ENCODE data around the gene RARS2.

Gene RARS2

GRCh38 chr6:87543696-87544473 is 45.9 kb downstream of the RARS2 start:
- TF ChIP-seq, protein P1, sequence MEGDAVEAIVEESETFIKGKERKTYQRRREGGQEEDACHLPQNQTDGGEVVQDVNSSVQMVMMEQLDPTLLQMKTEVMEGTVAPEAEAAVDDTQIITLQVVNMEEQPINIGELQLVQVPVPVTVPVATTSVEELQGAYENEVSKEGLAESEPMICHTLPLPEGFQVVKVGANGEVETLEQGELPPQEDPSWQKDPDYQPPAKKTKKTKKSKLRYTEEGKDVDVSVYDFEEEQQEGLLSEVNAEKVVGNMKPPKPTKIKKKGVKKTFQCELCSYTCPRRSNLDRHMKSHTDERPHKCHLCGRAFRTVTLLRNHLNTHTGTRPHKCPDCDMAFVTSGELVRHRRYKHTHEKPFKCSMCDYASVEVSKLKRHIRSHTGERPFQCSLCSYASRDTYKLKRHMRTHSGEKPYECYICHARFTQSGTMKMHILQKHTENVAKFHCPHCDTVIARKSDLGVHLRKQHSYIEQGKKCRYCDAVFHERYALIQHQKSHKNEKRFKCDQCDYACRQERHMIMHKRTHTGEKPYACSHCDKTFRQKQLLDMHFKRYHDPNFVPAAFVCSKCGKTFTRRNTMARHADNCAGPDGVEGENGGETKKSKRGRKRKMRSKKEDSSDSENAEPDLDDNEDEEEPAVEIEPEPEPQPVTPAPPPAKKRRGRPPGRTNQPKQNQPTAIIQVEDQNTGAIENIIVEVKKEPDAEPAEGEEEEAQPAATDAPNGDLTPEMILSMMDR (conservative IDR thresholded peaks at IDR 0.05; ENCODE audit: low read depth), result no peak
- no peak for DNase-seq (ENCODE audit: low spot score)
- ChIA-PET CTCF (interaction anchor here (0.6 to 1.3 kb wide), 3 partner anchors 9 to 451 kb away, joined by 3 to 6 read pairs (median 4); no protein-coding TSS in a partner anchor), POLR2A (ENCODE audit: low non-redundant PET) (no interaction called here)
- no peak overlapping the region for H3K27ac ChIP-seq

DNA sequence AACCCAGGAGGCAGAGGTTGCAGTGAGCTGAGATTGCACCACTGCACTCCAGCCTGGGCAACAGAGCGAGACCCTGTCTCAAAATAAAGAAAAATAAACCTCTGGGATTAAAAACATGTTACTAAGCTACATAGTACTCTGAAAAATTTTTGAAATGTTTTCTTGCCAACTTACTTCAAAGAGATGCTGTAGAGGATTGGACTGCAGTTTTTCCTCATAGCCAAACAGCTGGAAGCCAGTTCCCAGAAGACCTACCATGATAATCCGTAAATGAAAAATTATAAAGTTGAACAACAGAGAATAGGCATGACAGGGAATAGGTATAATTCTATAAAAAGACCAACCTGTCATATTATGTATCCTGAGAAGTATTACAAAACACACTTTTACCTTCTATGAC is 48.0 kb downstream of the RARS2 start:
- H3K27ac ChIP-seq, result no peak overlapping the region
- ChIA-PET CTCF (no interaction called here), POLR2A (ENCODE audit: low non-redundant PET) (no interaction called here)
- no peak for DNase-seq (ENCODE audit: low spot score)
- TF ChIP-seq, protein P1 (conservative IDR thresholded peaks at IDR 0.05; ENCODE audit: low read depth), result no peak

GRCh38 chr6:87541041-87541440 is 48.7 kb downstream of the RARS2 start:
- TF ChIP-seq, protein P1 (conservative IDR thresholded peaks at IDR 0.05; ENCODE audit: low read depth), result no peak
- CTCF ChIA-PET, result no interaction called here
- no peak overlapping the region for H3K27ac ChIP-seq
- POLR2A ChIA-PET (ENCODE audit: low non-redundant PET), result no interaction called here
- no peak for DNase-seq (ENCODE audit: low spot score)

DNA sequence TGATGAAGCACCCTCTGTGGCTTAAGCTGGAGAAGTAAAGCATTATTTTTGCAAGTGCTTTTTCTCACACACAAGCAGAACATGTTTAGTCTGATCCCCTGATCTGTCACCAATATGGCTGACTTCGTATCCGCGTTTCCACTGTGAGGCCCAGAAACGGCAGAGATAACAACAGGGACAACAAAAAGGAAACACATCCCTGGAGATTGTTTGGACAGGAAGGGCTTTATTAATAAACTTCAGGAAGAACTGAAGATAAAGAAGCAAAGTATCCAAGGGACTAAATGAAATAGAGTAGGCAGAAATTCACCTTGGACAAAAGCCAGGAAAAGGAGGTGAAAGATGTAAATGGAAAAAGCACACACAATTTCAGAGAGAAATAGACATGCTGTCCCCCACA is 49.2 kb downstream of the RARS2 start:
- TF ChIP-seq, protein P1 (conservative IDR thresholded peaks at IDR 0.05; ENCODE audit: low read depth), result no peak
- H3K27ac ChIP-seq, result no peak overlapping the region
- CTCF ChIA-PET, result no interaction called here
- no peak for DNase-seq (ENCODE audit: low spot score)
- POLR2A ChIA-PET (ENCODE audit: low non-redundant PET), result no interaction called here

DNA sequence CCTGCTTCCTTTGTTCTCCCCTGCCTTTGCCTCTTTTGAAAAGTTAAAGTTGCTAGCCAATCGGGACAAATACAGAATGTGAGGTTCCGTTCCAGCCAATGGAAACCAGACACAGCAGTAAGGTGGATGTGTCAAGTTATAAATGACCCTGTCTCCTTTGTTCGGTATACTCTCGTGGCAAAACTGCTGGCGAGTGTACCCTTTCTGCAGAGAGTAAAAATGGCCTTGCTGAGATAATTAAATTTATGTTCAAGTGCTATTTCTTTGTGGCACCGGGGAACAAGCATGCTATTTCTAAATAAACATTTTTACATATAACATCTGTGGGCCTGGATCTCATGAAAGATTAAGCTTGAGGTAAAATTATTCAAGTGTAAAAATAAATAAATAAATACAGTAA is 50.2 kb downstream of the RARS2 start:
- ChIA-PET CTCF (no interaction called here), POLR2A (ENCODE audit: low non-redundant PET) (no interaction called here)

GRCh38 chr6:87538510-87539260 is 51.1 kb downstream of the RARS2 start:
- DNase-seq (ENCODE audit: low spot score), result no peak
- ChIA-PET POLR2A (ENCODE audit: low non-redundant PET) (no interaction called here), CTCF (no interaction called here)
- TF ChIP-seq, protein P1 (conservative IDR thresholded peaks at IDR 0.05; ENCODE audit: low read depth), result no peak
- H3K27ac ChIP-seq, result no peak overlapping the region

More for the DNA sequence above, 50.2 kb downstream of the RARS2 start:
- no peak for DNase-seq (ENCODE audit: low spot score)
- TF ChIP-seq, protein P1 (conservative IDR thresholded peaks at IDR 0.05; ENCODE audit: low read depth), result no peak
- no peak overlapping the region for H3K27ac ChIP-seq

Data from RWPE1 (cell line).